Activated T-cell treated with anti-CD3 and anti-CD28 coated beads, Interleukin-2, amount 50 U/mL, for 1 hour (primary cell): ENCODE results near the gene NHSL1.

Experiments used
- DNase-seq: peaks from one replicate; pipeline ENCODE4 v3.0.0-alpha.2; 2020

The NHSL1 gene

GRCh38 chr6:138397128-138398122, 101.9 kb downstream of the NHSL1 start:
- DNase-seq: no peak

GRCh38 chr6:138396709-138397108, 102.6 kb downstream of the NHSL1 start:
- no peak for DNase-seq

- DNase-seq: no peak
Observed at GRCh38 chr6:138393871-138394783, 105.2 kb downstream of the NHSL1 start.

GRCh38 chr6:138389551-138389950, 109.7 kb downstream of the NHSL1 start:
- no peak for DNase-seq

GRCh38 chr6:138387577-138388368, 111.5 kb downstream of the NHSL1 start:
- no peak for DNase-seq

- DNase-seq: no peak
Observed at GRCh38 chr6:138386897-138387296, 112.4 kb downstream of the NHSL1 start.

- DNase-seq: no peak
Observed at GRCh38 chr6:138383776-138384175, 115.5 kb downstream of the NHSL1 start.

- no peak for DNase-seq
Observed at GRCh38 chr6:138382498-138383265, 116.6 kb downstream of the NHSL1 start.

GRCh38 chr6:138378463-138378862, 120.8 kb downstream of the NHSL1 start:
- no peak for DNase-seq

- DNase-seq: no peak
Observed at GRCh38 chr6:138377844-138378243, 121.5 kb downstream of the NHSL1 start, which contains the start of gene SMIM28. SMIM28 (plus strand) TSS chr6:138377905; CDS start chr6:138378073, 168 bp downstream.

GRCh38 chr6:138377042-138377441, 122.3 kb downstream of the NHSL1 start:
- DNase-seq: no peak

GRCh38 chr6:138374815-138375214, 124.5 kb downstream of the NHSL1 start:
- no peak for DNase-seq

- DNase-seq: no peak
Observed at GRCh38 chr6:138374230-138374629, 125.1 kb downstream of the NHSL1 start.

- DNase-seq: no peak
Observed at GRCh38 chr6:138372711-138373463, 126.4 kb downstream of the NHSL1 start.
